Endometrial microvascular endothelial cells (primary cell): Measurements from ENCODE around the gene MYL12A. TPM values are rescaled to one million over a fixed set of nuclear protein-coding genes. Genes with fewer than 3 reads are reported as not detected.

ENCODE experiments used
- total RNA-seq: library from RNA; depleted of rRNA; stranded (reverse); fragments of >200 nt; gene quantifications from one replicate; pipeline ENCODE4 v1.2.3, GENCODE V29; 2015; ENCODE audit errors: inconsistent ontology term

The MYL12A gene
- total RNA-seq, 1 donor from 2014 or later = 1,280 TPM

Other genes starting within 250 kb of the MYL12A start
- gene LPIN2, start 234.7 kb upstream of the MYL12A start, total RNA-seq = 41.8 TPM
- gene MYOM1, start 27.8 kb upstream of the MYL12A start, total RNA-seq = not detected
- 666 TPM for gene MYL12B, start 14.3 kb downstream of the MYL12A start, total RNA-seq
- 69.1 TPM for gene TGIF1, start 202.4 kb downstream of the MYL12A start, total RNA-seq